Psoas muscle (tissue), 8 donors: ENCODE data around the gene TPCN2. TPM values are rescaled to one million over a fixed set of nuclear protein-coding genes. Genes with fewer than 3 reads are reported as not detected.

Experiments
- ATAC-seq, 4 donors: fragments of 200-7000 bp; cut with Tn5 transposase; one replicate each; pipeline ENCODE4 v1.9.1; 2020; ENCODE audit warnings: moderate library complexity in 3 of 4, mild to moderate bottlenecking in 2 of 4
- DNase-seq, 2 donors: peaks; one replicate each; pipeline ENCODE4 v3.0.0-alpha.2; 2020
- H3K27ac ChIP-seq: fragments of 200-600 bp; one replicate; pipeline ENCODE4 v1.8.0; 2022
- H3K27me3 ChIP-seq, 3 donors: fragments of 200-600 bp in 1 of 3; one replicate each; pipeline versions ENCODE4 v1.6.1 to v1.8.0; 2013 to 2022; ENCODE audit warnings: low read length in 2 of 3, mild to moderate bottlenecking in 2 of 3, moderate library complexity in 1 of 3; ENCODE audit not compliant: insufficient read depth in 3 of 3
- H3K36me3 ChIP-seq, 2 donors: fragments of 200-600 bp in 1 of 2; one replicate each; pipeline versions ENCODE4 v1.6.1 to v1.8.0; 2013 to 2022; ENCODE audit warnings: low read depth in 1 of 2, mild to moderate bottlenecking in 1 of 2, moderate library complexity in 1 of 2; ENCODE audit not compliant: insufficient read depth in 1 of 2
- H3K4me1 ChIP-seq: fragments of 200-600 bp; one replicate; pipeline ENCODE4 v1.8.0; 2022
- H3K4me3 ChIP-seq: fragments of 200-600 bp; one replicate; pipeline ENCODE4 v1.8.0; 2022; ENCODE audit warnings: mild to moderate bottlenecking
- H3K9me3 ChIP-seq: fragments of 200-600 bp; one replicate; pipeline ENCODE4 v1.8.0; 2022
- WGBS, 3 donors: extraction: QIAGEN DNeasy Blood & Tissue Kit; methylation state at CpG; one replicate each; pipeline versions ENCODE4 v1.1.6 to v1.1.7; 2013; 5-methylcytosine and 5-hydroxymethylcytosine counted together
- intact Hi-C, 2 donors: fragments of 100-400 bp; cut with DNase I; formaldehyde crosslinking; loops; one replicate each; pipeline versions ENCODE4 v1.11.0 to v1.14.2; 2022
- polyA plus RNA-seq, 3 donors: library from polyadenylated mRNA; stranded (reverse); fragments of 200-250 nt; gene quantifications; one replicate each; pipeline ENCODE4 v1.2.3, GENCODE V29; 2013
- total RNA-seq, 4 donors: library from RNA; stranded (reverse); fragmentation: NEBNext Ultra II Directional in 2 of 4; extraction: Animal tissue kit (Norgen Biotek cat#: 25700) in 2 of 4; gene quantifications; one replicate each; pipeline versions ENCODE4 v1.2.1 to v1.2.4, GENCODE V29; 2021 to 2023
- TF ChIP-seq, protein P1 (sequence below): fragments of 200-600 bp; IDR thresholded peaks from one replicate; pipeline ENCODE4 v1.8.0; 2022; ENCODE audit warnings: antibody characterized with exemption
- donor health status: healthy with polysubstance abuse.
- donor health status: DM: no; HTN: no; CAD: no; lungs with moderate emphysema.
- donor health status: Bipolar disorder and iron deficiency.
- donor health status: healthy.
- donor health status: DM: yes; HTN: yes; CAD: no.
- donor health status: DM: no; HTN: no; CAD: no.
- donor health status: DM: no; HTN: no; CAD: no.
- donor health status: DM: yes; HTN: yes; CAD: no.

TPCN2 gene
- total and polyA plus RNA-seq, 7 donors, result 2.2 to 6.0 (median 3.5) TPM

DNA sequence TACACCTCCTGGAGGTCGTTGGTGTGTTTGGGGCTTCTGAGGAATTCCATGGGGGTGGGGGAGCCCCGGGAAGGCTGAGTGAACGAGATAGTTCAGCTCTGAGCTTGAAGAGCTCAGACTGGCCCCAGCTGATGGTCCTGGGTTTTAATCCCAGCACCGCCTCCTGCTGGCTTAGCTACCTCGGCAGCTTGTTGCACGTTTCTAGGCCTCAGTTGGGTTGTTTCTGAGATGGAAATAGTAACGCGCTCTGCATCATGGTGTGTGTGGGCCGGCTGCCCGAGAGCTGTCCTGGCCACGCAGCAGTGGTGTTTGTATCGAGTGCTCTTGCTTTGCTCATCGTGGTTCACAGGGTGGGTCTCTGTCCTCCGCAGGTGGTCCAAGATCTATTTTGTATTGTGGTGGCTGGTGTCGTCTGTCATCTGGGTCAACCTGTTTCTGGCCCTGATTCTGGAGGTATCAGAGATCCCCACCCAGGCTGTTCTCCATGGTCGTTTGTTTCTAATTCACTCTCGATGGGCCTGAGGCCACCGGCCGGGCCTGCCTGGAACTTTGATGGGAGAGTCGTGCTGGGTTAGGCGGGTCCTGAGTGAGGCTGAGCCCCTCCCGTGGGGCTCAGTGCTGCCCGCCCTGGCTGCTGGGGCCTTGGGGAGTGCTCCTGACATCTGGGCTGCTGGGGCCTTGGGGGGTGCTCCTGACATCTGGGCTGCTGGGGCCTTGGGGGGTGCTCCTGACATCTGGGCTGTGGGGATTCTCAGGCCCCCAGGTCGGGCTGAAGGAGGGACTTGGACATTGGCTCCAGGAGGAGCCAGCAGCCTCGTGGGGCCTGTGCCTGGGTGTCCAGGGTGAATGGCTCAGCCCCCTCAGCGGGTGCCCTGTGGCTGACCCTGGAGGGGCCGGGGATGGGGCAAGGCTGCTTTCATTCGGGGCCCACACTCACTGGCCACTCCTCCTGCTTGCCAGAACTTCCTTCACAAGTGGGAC lies 37.7 kb downstream of the TPCN2 start:
- ATAC-seq, result no peak
- intact Hi-C loops, result loop anchor here in 1 of 2 donors (5.0 kb wide), 1 partner anchor 184 kb away; the partner anchor contains the start of genes IGHMBP2 and MRPL21

DNA sequence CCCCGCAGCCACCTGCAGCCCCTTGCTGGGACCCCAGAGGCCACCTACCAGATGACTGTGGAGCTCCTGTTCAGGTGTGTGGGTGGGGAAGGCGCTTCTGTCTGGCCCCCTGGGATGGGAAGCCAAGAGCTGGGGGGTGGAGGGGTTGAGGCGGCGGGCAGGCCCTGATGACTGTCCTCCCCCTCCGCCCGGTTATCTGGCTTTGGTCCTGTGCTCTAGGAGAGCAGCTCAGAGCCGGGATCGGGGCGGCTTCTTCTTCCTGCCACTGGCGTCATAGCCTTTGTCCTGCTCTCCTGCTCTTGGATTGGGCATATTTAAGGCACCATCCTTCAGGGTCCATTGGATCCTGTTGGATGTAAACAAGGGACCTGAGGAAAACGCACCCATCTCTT lies 38.4 kb downstream of the TPCN2 start:
- ATAC-seq (no peak), DNase-seq (no peak)
- peaks cover 6% of the 10 kb centered on the region for H3K4me1 ChIP-seq
- intact Hi-C loops, result loop anchor here in 1 of 2 donors (5.0 kb wide), 1 partner anchor 185 kb away; the partner anchor contains the start of genes IGHMBP2 and MRPL21
- H3K27me3 ChIP-seq, result no peaks in the 10 kb centered on the region
- 74 to 80% (median 78%) methylated on average over 7 to 11 of the region's 11 CpGs for WGBS, 3 donors
- no peaks in the 10 kb centered on the region for H3K9me3 ChIP-seq
- H3K4me3 ChIP-seq, result no peak overlapping the region
- H3K36me3 ChIP-seq, result peaks cover 0 to 38% of the 10 kb centered on the region in 2 donors
- TF ChIP-seq, protein P1, sequence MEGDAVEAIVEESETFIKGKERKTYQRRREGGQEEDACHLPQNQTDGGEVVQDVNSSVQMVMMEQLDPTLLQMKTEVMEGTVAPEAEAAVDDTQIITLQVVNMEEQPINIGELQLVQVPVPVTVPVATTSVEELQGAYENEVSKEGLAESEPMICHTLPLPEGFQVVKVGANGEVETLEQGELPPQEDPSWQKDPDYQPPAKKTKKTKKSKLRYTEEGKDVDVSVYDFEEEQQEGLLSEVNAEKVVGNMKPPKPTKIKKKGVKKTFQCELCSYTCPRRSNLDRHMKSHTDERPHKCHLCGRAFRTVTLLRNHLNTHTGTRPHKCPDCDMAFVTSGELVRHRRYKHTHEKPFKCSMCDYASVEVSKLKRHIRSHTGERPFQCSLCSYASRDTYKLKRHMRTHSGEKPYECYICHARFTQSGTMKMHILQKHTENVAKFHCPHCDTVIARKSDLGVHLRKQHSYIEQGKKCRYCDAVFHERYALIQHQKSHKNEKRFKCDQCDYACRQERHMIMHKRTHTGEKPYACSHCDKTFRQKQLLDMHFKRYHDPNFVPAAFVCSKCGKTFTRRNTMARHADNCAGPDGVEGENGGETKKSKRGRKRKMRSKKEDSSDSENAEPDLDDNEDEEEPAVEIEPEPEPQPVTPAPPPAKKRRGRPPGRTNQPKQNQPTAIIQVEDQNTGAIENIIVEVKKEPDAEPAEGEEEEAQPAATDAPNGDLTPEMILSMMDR, result no peak
- no peak overlapping the region for H3K27ac ChIP-seq

More for the DNA sequence above, 37.7 kb downstream of the TPCN2 start:
- peaks cover 6% of the 10 kb centered on the region for H3K4me1 ChIP-seq
- WGBS, 3 donors, result 75 to 78% (median 78%) methylated on average over 27 to 28 of the region's 28 CpGs
- TF ChIP-seq, protein P1, result no peak
- peak in 1 of 2 donors; percentile 45 for DNase-seq
- no peaks in the 10 kb centered on the region for H3K27me3 ChIP-seq
- H3K4me3 ChIP-seq, result no peak overlapping the region
- no peaks in the 10 kb centered on the region for H3K9me3 ChIP-seq
- peaks cover 0 to 43% of the 10 kb centered on the region in 2 donors for H3K36me3 ChIP-seq
- H3K27ac ChIP-seq, result no peak overlapping the region

DNA sequence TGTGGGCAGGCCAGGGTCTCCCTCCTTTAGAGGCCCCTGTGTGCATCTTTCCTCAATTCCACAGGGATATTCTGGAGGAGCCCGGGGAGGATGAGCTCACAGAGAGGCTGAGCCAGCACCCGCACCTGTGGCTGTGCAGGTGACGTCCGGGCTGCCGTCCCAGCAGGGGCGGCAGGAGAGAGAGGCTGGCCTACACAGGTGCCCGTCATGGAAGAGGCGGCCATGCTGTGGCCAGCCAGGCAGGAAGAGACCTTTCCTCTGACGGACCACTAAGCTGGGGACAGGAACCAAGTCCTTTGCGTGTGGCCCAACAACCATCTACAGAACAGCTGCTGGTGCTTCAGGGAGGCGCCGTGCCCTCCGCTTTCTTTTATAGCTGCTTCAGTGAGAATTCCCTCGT lies 39.1 kb downstream of the TPCN2 start:
- Histone ChIP-seq H3K27ac (no peak overlapping the region), H3K4me1 (peaks cover 6% of the 10 kb centered on the region), H3K36me3 (peaks cover 0 to 42% of the 10 kb centered on the region in 2 donors), H3K27me3 (no peaks in the 10 kb centered on the region), H3K9me3 (no peaks in the 10 kb centered on the region), H3K4me3 (no peak overlapping the region)
- WGBS, 3 donors, result 75 to 85% (median 76%) methylated on average over 14 of the region's 14 CpGs
- DNase-seq (no peak), ATAC-seq (no peak)
- intact Hi-C loops, result loop anchor here in 1 of 2 donors (5.0 kb wide), 1 partner anchor 186 kb away; the partner anchor contains the start of genes IGHMBP2 and MRPL21
- TF ChIP-seq, protein P1, result no peak

DNA sequence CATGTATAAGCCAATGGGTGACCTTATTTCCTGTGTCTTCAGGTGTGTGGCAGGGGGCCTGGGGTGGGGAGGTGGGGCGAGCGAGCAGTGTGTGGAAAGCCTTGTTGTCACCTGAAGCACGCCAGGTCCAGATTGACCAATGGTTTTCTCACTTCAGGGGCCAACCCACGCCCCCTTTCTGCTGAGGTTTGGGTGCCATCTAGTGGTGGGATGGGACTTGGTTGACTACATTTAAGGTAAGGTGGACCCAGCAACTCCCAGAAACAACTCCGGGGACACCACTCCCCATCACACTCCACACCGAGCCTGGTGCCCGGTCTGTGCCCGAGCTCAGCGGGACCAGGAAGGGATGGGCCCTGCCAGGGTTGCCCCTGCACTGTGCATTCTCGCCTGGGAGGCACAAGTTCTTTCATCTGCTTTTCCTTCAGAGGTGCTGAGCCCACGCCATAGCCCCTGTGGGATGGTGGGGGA lies 40.0 kb downstream of the TPCN2 start:
- WGBS, 3 donors, result 41 to 53% (median 42%) methylated on average over 11 of the region's 11 CpGs
- Histone ChIP-seq H3K27me3 (no peaks in the 10 kb centered on the region), H3K9me3 (no peaks in the 10 kb centered on the region), H3K27ac (no peak overlapping the region), H3K4me3 (no peak overlapping the region), H3K4me1 (peaks cover 6% of the 10 kb centered on the region), H3K36me3 (peaks cover 0 to 49% of the 10 kb centered on the region in 2 donors)
- TF ChIP-seq, protein P1, result peak; percentile 61
- intact Hi-C loops, result loop anchor here in 1 of 2 donors (5.0 kb wide), 1 partner anchor 186 kb away; the partner anchor contains the start of genes IGHMBP2 and MRPL21
- peak; percentile 63 to 72 for DNase-seq
- ATAC-seq, result peak; percentile 64 to 80 (median 71)
